Activated CD8-positive, alpha-beta memory T cell treated with anti-CD3 and anti-CD28 coated beads, Interleukin-2, amount 50 U/mL, for 4 hours (primary cell): Measurements from ENCODE around the gene ANKRD40CL.
A peak's percentile ranks its signal among the peaks of the same experiment; 100 is the strongest.

Source experiments
- DNase-seq: peaks from one replicate; pipeline ENCODE4 v3.0.0-alpha.2; 2020

The ANKRD40CL gene

DNA sequence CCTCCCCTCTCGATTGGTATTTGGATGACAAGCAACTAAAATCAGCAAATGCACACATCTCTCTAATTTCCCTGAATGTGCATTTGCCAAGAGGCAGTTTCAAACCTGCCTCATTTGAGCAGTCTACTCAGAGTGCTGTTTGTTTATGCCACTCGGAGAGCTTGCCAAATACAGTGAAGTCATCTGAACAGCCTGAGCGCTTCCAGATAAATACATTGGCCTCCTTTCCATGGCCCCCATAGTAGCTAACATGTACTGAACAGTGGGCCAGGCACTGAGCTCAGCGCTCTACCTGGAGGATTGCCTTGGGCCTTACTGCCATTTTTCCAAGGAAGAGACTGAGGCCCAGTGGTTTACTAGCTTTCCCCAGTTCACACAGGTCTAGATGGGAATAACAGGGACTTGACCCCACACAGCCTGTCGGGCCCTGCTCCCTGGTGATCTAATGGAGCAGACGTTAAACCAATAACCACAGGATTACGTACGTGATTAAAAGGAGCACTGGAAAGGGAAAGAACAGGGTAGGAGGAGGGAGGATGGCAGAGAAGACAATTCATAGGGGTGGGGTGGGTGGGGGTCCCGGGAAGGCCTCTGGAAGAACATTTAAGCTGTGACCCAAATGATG lies 18.7 kb upstream of the ANKRD40CL start:
- no peak for DNase-seq

DNA sequence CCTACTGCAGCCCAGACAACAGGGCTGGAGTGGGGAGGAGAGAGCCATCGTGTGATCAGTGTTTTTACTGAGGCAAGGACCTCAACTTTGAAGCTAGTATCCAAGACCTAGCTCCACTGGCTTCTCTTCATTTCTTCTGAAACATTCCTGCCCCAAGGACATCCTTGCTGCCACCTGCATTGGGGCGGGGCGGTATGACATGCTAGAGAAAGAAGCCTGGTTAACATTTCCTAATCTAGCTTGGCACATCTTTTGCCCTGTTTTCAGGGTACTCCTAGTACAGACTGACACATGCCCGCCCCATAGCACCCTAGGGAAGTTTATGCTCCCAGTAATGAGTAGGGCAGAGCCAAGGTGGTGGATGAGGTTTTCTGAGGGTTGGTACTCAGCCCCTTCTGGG lies 17.8 kb upstream of the ANKRD40CL start:
- no peak for DNase-seq

DNA sequence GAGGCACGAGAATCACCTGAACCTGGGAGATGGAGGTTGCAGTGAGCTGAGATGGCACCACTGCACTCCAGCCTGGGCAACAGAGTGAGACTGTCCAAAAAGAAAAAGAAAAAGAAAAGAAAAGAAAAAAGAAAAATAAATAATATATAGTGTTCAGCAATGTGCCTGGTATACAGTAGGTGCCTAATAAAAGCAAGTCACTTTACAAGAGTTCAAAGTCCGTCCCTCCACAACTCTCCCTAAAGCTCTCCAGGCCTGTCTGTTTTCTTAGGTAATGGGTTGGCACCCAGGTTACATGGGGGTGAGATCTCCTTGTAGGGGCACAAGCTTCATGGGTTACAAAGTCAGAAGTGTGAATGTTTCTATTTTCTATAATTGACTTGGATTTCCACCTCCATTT lies 16.6 kb upstream of the ANKRD40CL start:
- no peak for DNase-seq

DNA sequence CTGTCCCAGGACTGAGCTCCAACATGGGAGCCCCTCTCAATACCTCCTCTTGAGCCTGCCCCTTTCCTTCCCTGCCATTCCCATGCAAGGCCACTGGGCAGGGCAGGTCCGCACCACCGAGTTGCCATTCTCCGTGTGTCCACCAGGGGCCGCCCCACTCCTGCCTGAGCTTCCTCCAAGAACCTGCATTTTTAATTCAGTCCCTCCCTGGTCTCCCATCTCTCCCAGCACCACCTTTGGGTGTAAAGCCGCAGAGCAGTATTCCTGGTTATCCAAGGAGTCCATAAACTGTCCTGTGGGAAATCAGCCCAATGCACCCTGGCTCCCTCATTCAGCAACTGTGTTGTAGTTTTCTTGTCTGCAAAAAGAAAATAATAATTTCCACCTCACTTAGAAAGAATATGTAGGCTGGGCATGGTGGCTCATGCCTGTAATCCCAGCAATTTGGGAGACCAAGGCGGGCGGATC lies 15.9 kb upstream of the ANKRD40CL start:
- peak; percentile 79 for DNase-seq

DNA sequence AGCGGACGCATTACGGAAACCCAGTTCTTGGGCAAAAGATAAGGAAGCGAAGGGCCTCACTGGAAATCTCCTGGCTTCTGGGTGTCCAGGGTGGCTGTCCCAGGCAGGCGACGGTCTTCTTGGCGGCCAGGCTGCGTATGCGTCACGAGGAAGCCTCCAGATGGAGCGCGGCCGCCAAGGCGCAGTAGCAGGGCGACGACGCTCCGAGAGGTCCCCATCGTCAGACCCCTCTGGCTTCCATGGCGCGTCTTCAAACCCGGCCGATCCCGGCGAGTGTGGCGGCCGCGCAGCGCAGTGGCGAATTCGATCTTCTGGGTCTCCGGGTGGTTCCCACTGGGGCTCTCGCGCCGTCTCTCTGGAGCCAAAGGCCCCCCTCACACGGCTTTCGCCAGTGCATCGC lies 13.8 kb upstream of the ANKRD40CL start:
- DNase-seq, result no peak

DNA sequence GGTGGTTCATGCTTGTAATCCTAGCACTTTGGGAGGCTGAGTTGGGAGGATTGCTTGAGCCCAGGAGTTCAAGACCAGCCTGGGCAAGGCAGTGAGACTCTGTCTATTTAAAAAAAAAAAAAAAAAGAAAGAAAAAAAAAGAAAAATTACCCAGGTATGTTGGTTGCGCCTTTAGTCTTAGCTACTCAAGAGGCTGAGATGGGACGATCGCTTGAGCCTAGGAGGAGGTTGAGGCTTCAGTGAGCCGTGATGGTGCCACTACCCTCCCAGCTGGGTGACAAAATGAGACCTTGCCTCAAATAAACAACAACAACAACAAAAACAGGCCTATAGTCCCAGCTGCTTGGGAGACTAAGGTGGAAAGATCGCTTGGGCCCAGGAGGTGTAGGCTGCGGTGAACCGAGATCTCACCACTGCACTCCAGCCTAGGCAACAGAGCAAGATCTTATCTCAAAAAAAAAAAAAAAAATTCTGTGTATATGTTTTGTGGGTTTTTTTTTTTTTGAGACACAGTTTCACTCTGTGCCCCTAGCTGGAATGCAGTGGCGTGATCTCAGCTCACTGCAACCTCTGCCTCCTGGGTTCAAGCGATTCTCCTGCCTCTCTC lies 12.5 kb upstream of the ANKRD40CL start:
- no peak for DNase-seq

DNA sequence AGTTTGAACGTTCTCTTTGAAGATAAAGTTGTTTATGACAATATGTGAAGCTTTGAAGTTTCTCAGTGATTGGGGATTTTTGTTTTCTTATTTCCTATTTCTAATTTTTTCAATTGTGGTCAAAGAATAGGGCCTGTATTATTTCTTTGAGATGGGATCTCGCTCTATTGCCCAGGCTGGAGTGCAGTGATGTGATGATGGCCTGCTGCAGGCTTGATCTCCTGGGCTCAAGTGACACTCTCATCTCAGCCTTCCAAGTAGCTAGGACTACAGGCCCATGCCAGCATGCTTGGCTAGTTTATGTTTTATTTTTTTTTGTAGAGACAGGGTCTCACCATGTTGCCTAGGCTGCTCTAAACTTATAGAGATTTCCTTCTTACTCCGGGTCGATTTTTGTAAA lies 11.7 kb upstream of the ANKRD40CL start:
- DNase-seq, result no peak

DNA sequence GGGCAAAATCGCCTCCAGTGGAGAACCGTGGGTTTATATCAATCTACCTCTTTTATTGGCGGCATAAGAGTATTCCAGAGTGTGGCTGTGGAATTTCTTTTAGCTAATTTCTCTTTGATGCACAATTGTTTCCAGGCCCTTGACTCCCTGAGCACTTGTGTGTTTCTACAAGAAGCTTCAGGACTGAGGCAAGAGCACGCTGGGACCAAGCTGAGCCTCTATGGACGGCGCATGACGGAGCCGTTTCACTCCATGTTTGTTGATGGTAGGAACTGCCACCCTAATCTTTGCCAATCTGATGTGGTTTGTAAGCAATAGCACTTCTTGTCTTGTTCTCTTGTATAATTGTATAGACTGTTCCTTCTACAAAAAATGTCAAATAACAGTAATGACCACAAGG lies 11.2 kb upstream of the ANKRD40CL start:
- no peak for DNase-seq

DNA sequence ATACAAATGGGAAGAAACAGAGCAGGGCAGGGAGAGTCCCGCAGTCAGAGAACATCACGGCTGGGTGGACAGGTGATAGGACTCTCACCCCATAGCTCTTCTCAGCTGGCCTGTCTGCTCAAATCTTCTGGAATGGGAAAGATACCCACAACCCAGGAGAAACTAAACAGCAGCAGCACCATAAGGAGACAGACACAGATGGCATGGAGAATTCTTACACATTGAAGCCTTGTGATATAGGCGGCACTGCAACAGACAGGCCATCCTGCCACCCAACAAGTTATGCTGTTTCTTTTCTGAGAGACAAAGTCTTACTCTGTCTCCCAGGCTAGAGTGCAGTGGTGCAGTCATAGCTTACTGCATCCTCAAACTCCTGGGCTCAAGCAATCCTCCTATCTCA lies 8.6 kb upstream of the ANKRD40CL start:
- DNase-seq, result no peak

DNA sequence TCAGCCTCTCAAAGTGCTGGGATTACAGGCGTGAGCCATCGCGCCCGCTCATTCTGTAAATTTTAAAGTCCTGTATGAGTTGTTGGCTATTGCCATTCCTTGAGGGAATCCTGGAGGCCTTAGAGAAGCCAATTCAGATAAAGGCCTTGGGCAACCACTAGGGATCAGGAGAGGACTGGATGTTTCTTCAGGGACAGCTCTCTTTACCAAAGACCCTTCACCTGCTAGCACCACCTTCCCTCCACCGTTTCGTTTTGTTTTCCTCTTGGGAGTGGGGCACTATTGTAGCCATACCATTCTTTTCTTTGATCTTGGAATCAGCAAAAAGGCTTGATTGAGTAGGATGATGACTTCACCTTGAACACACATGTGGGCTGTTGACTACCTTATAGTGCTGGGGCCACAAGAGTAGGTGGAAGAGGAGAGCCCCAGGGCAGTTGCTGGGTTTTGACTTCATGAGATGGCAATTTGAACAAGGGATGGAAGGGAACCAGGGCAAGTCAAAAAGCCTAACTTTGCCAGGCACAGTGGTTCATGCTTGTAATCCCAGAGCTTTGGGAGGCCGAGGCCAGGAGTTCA lies 7.0 kb upstream of the ANKRD40CL start:
- no peak for DNase-seq

DNA sequence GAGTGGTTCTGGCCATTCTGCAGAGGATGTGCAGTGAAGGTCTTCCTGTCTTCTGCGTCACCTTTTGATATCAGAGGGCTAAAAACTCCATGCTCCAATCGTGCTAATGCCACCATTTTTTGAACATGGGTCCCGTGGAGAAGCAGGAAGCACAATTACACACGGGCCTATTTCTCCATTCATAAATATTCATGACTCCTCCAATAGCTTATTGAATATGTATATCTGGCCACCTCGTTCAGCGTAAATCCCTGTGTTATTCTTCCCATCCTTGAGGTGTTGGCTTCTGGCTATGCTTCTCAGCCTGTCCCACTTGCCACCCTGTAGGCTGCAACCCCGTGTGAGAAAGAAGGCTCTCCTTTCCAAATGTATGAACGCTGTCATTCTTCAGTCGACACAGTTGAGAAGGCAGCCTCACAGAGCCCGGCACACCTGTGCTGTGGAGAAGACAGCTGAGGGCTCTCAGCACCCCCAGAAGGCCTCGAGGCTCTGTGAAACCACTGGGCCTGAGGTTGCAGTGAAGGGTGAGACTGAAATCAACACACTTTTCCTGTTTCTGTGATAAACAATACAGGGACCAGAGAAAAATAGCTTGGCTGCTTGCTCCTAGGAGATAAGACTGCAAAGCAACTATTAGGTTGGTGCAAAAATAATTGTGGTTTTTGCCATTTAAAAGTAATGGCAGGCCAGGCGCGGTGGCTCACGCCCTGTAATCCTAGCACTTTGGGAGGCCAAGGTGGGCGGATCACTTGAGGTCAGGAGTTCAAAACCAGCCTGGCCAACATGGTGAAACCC lies 4.9 kb upstream of the ANKRD40CL start:
- no peak for DNase-seq

DNA sequence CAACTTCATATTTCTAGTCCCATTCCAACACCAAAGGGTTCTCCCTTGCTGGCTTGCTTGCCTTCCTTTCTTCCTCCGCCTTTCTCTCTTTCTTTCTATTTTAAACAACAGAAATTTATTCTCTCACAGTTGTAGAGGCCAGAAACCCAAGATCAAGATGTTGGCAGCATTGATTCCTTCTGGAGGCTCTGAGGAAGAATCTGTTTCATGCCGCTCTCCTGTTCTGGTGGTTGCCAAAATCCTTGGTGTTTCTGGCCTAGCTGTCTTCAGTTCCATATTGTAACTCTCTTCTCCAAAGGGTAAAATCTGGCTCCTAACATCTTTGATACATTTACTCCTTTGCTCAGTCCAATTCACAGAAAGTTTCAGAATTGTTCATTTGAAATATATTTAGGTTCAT lies 3.0 kb upstream of the ANKRD40CL start:
- no peak for DNase-seq

DNA sequence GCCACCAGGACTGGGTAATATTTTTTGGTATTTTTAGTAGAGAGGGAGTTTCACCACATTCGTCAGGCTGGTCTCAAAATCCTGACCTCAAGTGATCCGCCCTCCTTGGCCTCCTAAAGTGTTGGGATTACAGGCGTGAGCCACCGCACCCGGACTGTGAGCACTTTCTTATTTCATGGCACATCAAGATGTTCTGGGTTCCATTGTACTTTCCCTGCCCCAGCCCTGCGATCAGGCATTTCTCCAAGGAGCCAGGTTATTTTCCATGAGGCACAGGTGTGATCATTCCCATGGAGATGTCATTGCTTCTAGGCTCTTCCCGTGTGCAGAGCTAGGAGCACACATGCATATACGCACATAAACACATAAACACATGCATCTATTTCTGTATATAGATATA lies 2.6 kb upstream of the ANKRD40CL start:
- DNase-seq, result no peak

DNA sequence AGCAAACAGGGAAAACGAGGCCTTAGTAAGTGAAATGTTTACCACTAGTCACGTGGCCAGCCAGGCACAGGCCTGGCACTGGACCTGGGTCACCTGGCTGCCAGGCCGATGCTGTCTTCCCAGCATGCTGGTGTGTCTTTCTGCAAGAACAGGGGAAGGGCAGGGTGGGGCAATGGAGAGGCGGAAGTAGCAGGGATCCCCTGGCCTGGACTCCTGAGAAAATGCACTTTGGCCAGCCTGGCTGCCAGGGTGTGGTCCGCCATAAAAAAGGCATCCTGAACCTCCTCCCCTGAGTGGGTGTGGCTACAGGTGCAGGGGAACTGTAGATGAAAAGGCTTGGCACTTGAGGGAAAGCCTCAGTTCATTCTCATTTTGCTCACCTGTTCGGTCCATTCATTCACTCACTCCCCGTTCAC lies 1.0 kb upstream of the ANKRD40CL start:
- no peak for DNase-seq

DNA sequence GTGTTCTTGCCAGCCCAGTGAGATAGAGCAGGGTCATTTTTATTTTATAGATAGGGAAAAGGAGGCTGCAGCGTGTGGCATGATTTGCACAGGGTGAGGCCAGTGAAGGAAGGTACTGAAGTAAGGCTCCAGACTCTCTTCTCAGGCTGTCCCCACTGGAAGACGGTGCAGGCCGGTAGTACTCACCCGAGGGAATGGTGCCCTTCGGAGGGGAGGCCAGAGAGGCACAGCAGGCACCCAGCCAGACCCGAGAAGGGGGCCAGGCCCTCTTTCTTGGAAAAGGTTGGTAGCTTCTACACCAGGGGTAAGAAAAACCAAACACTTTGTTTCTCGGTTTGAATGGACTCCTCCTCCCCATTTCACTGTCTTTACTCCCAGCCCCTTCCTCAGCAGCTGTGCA lies 288 bp downstream of the ANKRD40CL start:
- DNase-seq, result no peak

DNA sequence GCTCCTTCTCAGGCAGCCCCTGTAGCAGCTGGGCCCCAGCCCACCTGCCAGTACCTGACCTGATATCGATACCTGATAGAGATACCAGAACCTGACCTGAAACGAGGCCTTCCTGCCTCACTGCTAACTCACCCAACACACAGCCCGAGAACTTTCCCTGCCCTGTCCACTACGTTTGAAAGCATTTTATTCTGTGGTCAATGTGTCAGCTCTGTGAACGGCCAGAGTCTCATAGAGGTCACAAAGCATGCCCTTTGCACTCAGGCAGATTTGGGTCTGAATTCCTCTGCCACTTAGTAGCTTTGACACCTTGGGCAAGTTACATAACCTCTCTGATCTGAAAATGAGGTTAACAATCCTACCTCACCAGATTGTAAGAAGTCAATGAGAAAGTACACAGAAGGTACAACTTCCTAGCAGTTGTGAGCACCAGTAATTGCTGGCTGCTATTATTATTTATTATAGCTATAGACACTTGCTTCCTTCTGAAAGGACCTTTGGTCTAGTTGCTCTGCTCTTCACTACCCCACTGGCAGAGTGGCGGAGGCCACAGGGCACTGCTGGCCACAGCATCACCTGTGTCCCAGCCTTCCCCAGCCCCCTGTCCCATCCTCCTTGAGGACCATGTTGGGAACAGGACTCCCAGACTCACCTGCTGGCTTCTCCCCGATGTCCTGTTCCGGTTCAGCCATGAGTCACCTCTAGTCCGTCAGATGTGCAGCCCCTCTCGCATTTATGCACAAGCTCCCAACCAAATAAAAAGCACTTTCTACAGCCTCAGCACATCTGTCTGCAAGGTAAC lies 895 bp downstream of the ANKRD40CL start:
- no peak for DNase-seq

DNA sequence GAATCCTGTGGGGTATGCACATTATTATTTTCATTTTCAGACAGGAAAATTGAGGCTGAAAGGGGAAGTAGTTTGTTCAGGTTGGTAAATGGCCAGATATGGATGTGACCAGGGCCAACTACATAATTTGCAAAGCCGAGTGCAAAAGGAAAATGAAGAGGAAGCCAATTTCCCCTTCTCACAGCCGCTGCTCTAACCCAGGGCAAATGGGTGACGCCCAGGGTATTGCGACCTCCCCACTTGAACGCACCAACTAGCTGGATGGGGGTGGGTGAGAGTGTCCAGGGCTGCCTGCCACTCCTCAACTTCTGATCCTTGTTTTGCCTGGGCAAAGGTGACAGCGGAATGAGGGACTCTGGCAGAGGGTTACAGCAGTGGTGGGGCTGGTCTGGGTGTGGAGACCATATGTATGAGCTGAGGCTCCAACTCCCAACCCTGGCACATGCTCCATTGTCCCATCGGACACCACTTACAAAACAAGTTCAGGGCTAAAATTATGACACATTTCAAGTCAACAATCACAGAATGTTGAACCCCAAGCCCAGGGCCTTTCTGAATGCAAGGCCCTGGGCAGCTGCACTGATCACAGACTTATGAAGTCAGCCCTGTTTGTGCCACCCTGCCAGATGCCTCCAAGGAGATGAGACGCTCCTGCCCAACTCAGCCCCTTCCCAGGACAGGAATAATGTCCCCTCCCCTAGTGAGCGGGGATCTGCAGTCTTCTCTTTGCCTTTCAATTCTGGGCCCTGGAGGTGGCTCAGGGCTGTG lies 1.7 kb downstream of the ANKRD40CL start:
- no peak for DNase-seq

DNA sequence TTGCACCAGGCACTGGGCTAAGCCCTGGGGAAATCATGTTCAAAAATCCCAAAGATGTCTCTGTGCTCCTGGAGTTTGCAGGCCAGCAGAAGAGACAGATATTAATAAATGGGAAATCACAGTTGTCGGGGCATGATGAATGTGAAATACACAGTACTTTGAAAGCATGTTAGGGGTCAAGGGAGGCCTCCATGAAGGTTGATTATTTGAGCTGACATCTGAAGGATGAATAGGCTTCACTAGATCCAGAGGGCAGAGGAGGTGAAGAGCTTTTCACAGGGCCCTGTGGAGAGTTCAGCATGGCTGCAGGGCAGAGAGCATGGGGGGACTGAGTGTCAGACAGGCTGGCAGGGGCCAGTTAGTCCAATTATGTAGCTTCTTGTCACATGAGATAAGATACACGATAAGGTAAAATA lies 2.6 kb downstream of the ANKRD40CL start:
- no peak for DNase-seq

DNA sequence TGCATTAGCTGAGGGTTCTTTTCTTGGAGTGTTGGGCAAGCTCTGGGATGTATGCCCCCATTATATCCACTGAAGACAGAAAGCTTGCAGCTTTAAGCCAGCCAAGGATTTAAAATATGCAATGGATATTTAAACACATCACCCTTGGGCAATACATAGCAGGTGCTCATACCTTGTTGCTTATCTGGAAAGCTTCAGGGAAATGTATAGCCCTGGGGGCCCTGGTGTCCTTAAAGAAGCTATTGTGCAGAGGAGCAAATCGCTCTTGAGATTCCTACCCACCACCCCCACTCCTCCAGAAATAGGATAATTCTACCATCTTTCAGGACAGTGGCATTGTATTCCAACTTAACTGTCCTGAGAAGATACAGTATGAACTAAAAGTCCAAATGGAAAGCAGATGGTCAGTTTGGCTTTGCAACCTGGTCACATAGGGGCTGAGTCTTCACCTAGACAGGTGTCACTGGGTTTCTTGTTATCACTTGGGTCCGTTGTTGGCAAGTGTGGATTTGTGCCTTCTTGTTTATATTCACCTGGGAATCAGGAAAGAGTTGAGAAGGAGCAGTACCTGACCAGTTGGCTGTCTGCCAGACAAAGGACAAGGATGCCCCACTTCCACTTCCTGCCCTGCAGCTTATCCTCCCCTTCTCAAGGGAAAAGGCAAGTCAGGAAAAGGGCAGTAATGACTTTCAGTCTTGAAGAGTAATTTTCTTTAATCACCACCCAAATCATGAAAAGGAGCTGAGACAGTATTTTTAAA lies 3.4 kb downstream of the ANKRD40CL start:
- DNase-seq, result no peak

DNA sequence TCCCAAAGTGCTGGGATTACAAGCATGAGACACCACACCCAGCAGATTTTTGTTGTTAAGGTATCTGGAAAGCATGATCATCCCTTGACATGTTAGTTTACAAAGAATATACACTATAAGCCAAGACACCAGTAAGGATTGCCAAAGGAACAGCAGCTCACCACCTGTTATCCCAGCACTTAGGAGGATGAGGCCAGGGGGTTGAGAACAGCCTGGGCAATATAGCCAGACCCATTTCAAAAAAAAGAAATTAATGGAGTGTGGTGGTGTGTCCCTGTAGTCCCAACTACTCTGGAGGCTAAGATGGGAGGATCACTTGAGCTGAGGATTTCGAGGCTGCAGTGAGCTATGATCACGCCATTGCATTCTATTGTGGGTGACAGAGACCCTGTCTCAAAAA lies 5.1 kb downstream of the ANKRD40CL start:
- no peak for DNase-seq

DNA sequence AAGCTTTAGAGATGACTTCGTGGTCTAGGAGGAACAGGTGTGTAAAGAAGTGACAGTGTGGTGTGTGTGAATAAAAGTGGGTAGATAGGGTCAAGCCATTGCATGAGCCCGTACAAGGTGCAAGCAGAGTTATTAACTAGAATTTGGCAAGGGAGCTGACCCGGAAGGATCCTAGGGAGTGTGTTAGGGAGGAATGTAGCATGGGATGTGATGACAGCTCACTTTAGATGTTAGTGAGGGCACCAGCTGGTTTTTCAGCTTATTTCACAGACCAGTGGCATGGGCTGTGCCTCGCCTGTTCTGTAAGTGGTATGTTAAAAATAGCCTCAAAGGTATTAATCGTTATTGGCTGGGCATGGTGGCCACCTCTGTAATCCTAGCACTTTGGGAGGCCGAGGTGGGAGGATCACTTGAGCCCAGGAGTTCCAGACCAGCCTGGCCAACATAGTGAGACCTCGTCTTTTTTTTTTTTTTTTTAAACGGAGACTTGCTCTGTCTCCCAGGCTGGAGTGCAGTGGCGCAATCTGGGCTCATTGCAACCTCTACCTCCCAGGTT lies 8.3 kb downstream of the ANKRD40CL start:
- no peak for DNase-seq
